Vagina (tissue), 2 donors: Measurements from ENCODE around the gene MAOB.

Experiments used
- POLR2A ChIP-seq, 2 donors: fragments of 450-650 bp; IDR thresholded peaks; one replicate each; pipeline ENCODE4 v1.6.1; 2017; ENCODE audit warnings: antibody characterized with exemption in 2 of 2, mild to moderate bottlenecking in 2 of 2, moderate library complexity in 2 of 2
- POLR2AphosphoS5 ChIP-seq, 2 donors: sonication (generic); formaldehyde crosslinking; IDR thresholded peaks; one replicate each; pipeline ENCODE4 v1.9.0; 2017; ENCODE audit warnings: antibody characterized with exemption in 2 of 2, mild to moderate bottlenecking in 2 of 2, low read depth in 1 of 2; ENCODE audit not compliant: insufficient read depth in 1 of 2
- TF ChIP-seq, protein P1 (sequence below), 3 experiments: fragments of 450-650 bp in 2 of 3; fragments of 200-600 bp in 1 of 3; sonication (generic) in 1 of 3; IDR thresholded peaks; one replicate each; pipeline ENCODE4 v1.5.1; 2017 to 2019; ENCODE audit warnings: antibody characterized with exemption in 3 of 3, mild to moderate bottlenecking in 2 of 3, moderate library complexity in 2 of 3

DNA sequence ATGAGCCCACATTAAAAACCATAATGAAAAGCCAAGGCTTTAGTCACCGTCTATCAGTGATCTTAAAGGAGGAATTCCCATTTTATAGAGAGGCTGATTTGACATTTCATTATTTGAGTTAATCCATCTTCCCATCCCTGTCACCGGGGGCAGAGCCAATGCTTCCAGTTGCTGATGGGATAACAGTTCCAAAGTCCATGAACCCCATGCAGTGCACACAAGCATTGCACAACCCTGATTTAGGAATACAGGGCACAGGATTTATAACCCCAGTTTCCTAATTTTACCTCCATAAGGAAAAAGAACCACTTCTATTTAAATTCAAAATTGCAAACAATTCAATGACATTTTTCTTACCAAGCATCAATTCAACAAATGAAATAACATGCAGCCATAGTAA is 36.5 kb downstream of the MAOB start:
- TF ChIP-seq POLR2A (IDR thresholded peaks at IDR 0.05) (no peak), POLR2AphosphoS5 (IDR thresholded peaks at IDR 0.05; ENCODE audit: insufficient read depth in 1 of 2, low read depth in 1 of 2) (no peak)
- TF ChIP-seq, protein P1, sequence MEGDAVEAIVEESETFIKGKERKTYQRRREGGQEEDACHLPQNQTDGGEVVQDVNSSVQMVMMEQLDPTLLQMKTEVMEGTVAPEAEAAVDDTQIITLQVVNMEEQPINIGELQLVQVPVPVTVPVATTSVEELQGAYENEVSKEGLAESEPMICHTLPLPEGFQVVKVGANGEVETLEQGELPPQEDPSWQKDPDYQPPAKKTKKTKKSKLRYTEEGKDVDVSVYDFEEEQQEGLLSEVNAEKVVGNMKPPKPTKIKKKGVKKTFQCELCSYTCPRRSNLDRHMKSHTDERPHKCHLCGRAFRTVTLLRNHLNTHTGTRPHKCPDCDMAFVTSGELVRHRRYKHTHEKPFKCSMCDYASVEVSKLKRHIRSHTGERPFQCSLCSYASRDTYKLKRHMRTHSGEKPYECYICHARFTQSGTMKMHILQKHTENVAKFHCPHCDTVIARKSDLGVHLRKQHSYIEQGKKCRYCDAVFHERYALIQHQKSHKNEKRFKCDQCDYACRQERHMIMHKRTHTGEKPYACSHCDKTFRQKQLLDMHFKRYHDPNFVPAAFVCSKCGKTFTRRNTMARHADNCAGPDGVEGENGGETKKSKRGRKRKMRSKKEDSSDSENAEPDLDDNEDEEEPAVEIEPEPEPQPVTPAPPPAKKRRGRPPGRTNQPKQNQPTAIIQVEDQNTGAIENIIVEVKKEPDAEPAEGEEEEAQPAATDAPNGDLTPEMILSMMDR (IDR thresholded peaks at IDR 0.05) = no peak
